ENCODE results near the gene GPR31.
"Not testable (repeated sequence)": the region's sequence is repeated elsewhere in the genome, so short reads cannot be mapped to it uniquely, and the experiment has no call there.

The GPR31 gene

GRCh38 chr6:167157863-167158262 lies at the start of gene GPR31:
Gene GPR31, minus strand, starts transcription at chr6:167157980. Its CDS starts 149 bp downstream, at chr6:167157831.
- Mint-ChIP-seq H3K36me3 (no peaks in the 10 kb centered on the region), H3K4me3 (no peak within 1 kb of the TSS), H3K27me3 (no peaks in the 10 kb centered on the region), H3K27ac (no peak within 1 kb of the TSS), H3K9me3 (peaks cover 0 to 2% of the 10 kb centered on the region in 2 donors), H3K4me1 (peaks cover 13 to 34% of the 10 kb centered on the region in 2 donors)
- ATAC-seq (replicated peaks): peak; percentile 34 to 46
- no peak for DNase-seq

GRCh38 chr6:167207527-167207926 lies 49.7 kb upstream of the GPR31 start:
- Mint-ChIP-seq H3K36me3 (no peaks in the 10 kb centered on the region), H3K4me1 (no peaks in the 10 kb centered on the region), H3K27me3 (peaks cover 18 to 25% of the 10 kb centered on the region in 2 donors), H3K4me3 (no peak overlapping the region), H3K9me3 (no peaks in the 10 kb centered on the region), H3K27ac (no peak overlapping the region)
- ATAC-seq (replicated peaks) (no peak), DNase-seq (no peak)

DNA sequence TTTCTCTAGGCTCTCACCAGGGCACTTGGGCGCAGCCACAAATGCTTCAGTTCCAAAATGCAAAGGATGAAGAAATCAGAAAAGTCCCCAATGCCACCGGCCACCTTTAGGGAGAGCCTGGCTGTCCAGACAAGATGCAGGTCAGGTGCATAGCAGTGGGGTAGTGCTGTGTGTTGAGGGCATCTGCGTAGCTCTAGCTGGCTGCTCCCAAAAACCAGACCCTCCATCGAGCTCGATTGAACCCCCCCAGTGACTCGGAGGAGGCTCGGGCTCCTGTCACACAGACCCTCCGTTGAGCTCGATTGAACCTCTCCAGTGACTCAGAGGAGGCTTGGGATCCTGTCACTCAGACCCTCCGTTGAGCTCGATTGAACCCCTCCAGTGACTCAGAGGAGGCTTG lies 47.5 kb upstream of the GPR31 start:
- DNase-seq; ATAC-seq (replicated peaks); H3K9me3 Mint-ChIP-seq; H3K4me3 Mint-ChIP-seq; H3K36me3 Mint-ChIP-seq; H3K4me1 Mint-ChIP-seq; H3K27ac Mint-ChIP-seq: not testable (repeated sequence)
- H3K27me3 Mint-ChIP-seq: peaks cover 28 to 42% of the 10 kb centered on the region in 2 donors

- DNase-seq; H3K27ac Mint-ChIP-seq; H3K36me3 Mint-ChIP-seq; ATAC-seq (replicated peaks); H3K9me3 Mint-ChIP-seq; H3K4me1 Mint-ChIP-seq; H3K4me3 Mint-ChIP-seq: not testable (repeated sequence)
- H3K27me3 Mint-ChIP-seq: peaks cover 29 to 48% of the 10 kb centered on the region in 2 donors
These were observed 46.2 kb upstream of the GPR31 start for GRCh38 chr6:167204059-167204348.

- H3K27ac Mint-ChIP-seq; DNase-seq; H3K4me3 Mint-ChIP-seq; ATAC-seq (replicated peaks); H3K4me1 Mint-ChIP-seq; H3K9me3 Mint-ChIP-seq; H3K36me3 Mint-ChIP-seq: not testable (repeated sequence)
- H3K27me3 Mint-ChIP-seq: peaks cover 33 to 47% of the 10 kb centered on the region in 2 donors
These were observed 45.7 kb upstream of the GPR31 start for GRCh38 chr6:167203261-167204058.

DNA sequence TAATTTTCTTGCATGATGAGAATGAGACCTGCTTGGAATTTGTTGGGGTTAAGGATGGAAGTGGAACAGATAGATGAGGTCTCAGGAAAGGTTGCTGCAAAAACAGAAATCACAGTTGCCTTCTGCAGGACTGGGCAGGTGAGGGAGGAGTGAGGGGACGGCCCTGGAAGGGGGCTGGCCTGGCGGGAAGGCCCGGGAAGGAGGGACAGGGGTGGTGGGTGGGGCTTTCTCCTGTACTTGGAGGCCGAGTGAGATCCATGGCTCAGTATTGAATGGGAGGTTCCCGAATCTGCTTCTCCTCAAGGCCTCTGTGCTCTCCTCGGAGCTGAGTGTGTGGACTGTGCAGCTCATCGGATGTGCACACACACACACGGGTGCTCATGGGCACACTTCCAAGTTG lies 44.8 kb upstream of the GPR31 start:
- H3K36me3 Mint-ChIP-seq; ATAC-seq (replicated peaks); H3K4me3 Mint-ChIP-seq; H3K27ac Mint-ChIP-seq; H3K4me1 Mint-ChIP-seq; DNase-seq; H3K9me3 Mint-ChIP-seq: not testable (repeated sequence)
- peaks cover 38 to 47% of the 10 kb centered on the region in 2 donors for H3K27me3 Mint-ChIP-seq

- ATAC-seq (replicated peaks) (no peak), DNase-seq (no peak)
- Mint-ChIP-seq H3K4me1 (no peaks in the 10 kb centered on the region), H3K9me3 (no peaks in the 10 kb centered on the region), H3K27me3 (peaks cover 29 to 39% of the 10 kb centered on the region in 2 donors), H3K4me3 (no peak overlapping the region), H3K36me3 (no peaks in the 10 kb centered on the region), H3K27ac (no peak overlapping the region)
These were observed 43.0 kb upstream of the GPR31 start for GRCh38 chr6:167200806-167201205.

GRCh38 chr6:167195941-167196610 lies 38.3 kb upstream of the GPR31 start:
- H3K4me1 Mint-ChIP-seq; H3K27ac Mint-ChIP-seq; H3K9me3 Mint-ChIP-seq; ATAC-seq (replicated peaks); DNase-seq; H3K36me3 Mint-ChIP-seq; H3K4me3 Mint-ChIP-seq: not testable (repeated sequence)
- H3K27me3 Mint-ChIP-seq: peaks cover 28 to 32% of the 10 kb centered on the region in 2 donors

- peaks cover 21 to 24% of the 10 kb centered on the region in 2 donors for H3K27me3 Mint-ChIP-seq
- not testable (repeated sequence) for H3K27ac Mint-ChIP-seq; H3K4me3 Mint-ChIP-seq; DNase-seq; H3K9me3 Mint-ChIP-seq; H3K4me1 Mint-ChIP-seq; ATAC-seq (replicated peaks); H3K36me3 Mint-ChIP-seq
These were observed 35.8 kb upstream of the GPR31 start for GRCh38 chr6:167193515-167194125.

DNA sequence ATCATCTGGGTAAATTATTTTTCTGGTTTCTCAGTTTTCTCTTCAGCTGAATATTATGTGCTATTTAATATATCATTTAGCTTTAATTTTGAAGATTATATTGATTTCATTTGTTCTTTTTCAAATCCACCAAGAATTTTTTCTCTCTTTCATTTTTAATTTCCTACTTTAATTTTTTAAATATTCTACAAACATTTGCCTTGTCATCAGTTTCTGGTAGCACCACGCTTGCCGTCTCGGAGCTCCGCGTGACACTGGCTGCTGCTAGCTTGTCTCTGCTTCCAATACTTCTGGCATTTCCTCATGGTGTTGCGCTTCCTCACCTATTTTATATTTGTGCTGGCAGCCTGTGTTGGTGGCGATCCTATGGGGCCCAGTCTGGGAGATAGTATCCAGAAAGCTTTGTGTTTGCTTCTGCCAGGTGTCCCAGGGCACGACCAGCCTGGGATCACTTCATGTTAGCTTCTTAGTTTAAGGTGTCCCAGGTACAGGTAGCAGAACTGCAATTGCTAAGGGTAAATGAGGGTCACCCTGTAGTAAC lies 33.3 kb upstream of the GPR31 start:
- not testable (repeated sequence) for ATAC-seq (replicated peaks)

DNA sequence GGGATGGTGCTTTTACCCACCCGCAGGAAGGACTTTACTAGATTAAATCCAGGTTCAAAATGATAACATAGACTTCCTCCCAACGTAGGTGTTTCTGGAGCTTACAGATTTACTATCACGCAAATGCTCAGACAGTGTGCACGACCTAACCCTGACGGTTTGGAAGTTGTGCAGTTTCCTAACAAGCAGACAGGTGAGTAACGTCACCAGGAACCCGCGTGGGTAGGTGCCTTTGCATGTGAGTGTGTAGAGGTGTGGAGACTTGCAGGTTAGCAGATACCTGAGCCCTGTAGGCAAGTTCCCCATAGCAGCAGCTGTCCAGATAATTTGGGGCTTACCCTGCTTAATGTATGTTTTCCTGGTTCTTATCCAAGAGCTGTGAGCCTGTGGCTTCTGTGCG lies 29.5 kb upstream of the GPR31 start:
- not testable (repeated sequence) for H3K36me3 Mint-ChIP-seq; H3K27ac Mint-ChIP-seq; H3K9me3 Mint-ChIP-seq; DNase-seq; ATAC-seq (replicated peaks); H3K4me1 Mint-ChIP-seq; H3K4me3 Mint-ChIP-seq
- peaks cover 16 to 21% of the 10 kb centered on the region in 2 donors for H3K27me3 Mint-ChIP-seq

More for the DNA sequence above, 33.3 kb upstream of the GPR31 start:
- H3K36me3 Mint-ChIP-seq, H3K9me3 Mint-ChIP-seq, H3K4me3 Mint-ChIP-seq, H3K27ac Mint-ChIP-seq, DNase-seq, H3K4me1 Mint-ChIP-seq: not testable (repeated sequence)
- peaks cover 16 to 21% of the 10 kb centered on the region in 2 donors for H3K27me3 Mint-ChIP-seq

GRCh38 chr6:167185101-167185500 lies 27.3 kb upstream of the GPR31 start:
- not testable (repeated sequence) for H3K9me3 Mint-ChIP-seq; H3K4me1 Mint-ChIP-seq; DNase-seq; H3K27me3 Mint-ChIP-seq; H3K27ac Mint-ChIP-seq; H3K4me3 Mint-ChIP-seq; ATAC-seq (replicated peaks); H3K36me3 Mint-ChIP-seq

DNA sequence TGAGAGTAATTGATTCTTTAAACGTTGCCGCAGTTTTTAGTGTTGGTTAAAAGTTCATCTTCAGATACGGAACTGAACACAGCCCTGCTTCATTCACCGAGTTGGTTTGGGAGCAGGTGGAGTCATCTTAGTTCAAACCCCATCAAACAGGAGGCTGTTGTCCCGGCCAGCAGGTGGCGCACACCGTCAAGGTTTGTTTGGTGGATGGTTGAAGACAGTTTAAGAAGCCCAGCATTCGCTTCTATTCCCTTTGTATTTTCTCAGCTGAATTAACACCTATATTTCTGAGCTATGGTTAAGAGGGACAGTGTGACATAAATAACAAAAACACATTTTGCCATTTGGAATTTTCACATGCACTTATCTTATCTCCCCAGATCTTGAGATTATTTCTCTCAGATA lies 25.1 kb upstream of the GPR31 start:
- not testable (repeated sequence) for H3K4me1 Mint-ChIP-seq, H3K4me3 Mint-ChIP-seq, H3K36me3 Mint-ChIP-seq, H3K9me3 Mint-ChIP-seq, H3K27ac Mint-ChIP-seq, DNase-seq, H3K27me3 Mint-ChIP-seq
- ATAC-seq (replicated peaks): peak; percentile 89 to 92

DNA sequence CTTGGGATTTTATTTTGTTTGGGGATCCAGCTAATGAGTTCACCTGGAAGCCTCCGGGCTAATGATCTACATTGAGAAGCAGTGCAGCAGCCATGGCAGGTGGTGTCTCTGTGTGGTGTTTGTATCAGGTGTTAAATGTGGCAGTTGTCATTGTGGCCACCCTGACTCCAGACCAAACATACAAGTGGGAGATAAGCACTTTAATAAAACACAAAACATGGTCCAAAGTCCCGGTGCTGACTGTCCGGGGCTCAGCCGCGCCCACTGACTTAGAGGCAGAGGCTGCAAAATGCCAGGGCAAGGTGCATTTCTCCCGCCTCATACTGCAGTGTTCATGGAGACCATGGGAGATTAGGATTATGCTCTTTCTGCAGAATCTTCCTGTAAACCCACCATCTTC lies 23.6 kb upstream of the GPR31 start:
- not testable (repeated sequence) for H3K27ac Mint-ChIP-seq; H3K4me3 Mint-ChIP-seq; H3K27me3 Mint-ChIP-seq; H3K36me3 Mint-ChIP-seq; H3K4me1 Mint-ChIP-seq; ATAC-seq (replicated peaks); H3K9me3 Mint-ChIP-seq; DNase-seq

All from stimulated activated naive B cell treated with anti-CD40 and anti-IgM and Interleukin-4, amounts not matched to agents 10 μg/mL and 1 μg/mL and 100 μg/mL, for 72 hours (primary cell).